ENCODE data around the gene PRKAG1.

DNA sequence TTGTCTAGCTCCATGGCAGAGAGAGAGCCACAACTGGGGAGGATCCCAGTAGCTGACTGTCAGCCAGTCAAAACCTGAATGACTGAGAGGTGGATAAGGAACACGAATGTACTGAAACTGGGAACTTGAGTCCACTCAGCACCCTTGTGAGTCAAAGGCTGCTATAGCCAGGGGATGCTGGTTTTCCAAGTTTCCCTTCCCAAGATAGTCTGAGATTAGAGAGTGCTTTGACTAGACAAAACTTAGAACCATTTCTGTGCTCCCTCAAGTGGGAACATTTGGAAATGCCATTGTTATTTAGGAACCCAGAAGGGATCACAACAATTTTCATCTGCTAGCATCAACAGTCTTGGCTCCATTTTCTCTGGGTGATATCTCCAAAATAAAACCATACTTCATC lies 4.0 kb downstream of the PRKAG1 start:
- TF ChIP-seq, protein P1, sequence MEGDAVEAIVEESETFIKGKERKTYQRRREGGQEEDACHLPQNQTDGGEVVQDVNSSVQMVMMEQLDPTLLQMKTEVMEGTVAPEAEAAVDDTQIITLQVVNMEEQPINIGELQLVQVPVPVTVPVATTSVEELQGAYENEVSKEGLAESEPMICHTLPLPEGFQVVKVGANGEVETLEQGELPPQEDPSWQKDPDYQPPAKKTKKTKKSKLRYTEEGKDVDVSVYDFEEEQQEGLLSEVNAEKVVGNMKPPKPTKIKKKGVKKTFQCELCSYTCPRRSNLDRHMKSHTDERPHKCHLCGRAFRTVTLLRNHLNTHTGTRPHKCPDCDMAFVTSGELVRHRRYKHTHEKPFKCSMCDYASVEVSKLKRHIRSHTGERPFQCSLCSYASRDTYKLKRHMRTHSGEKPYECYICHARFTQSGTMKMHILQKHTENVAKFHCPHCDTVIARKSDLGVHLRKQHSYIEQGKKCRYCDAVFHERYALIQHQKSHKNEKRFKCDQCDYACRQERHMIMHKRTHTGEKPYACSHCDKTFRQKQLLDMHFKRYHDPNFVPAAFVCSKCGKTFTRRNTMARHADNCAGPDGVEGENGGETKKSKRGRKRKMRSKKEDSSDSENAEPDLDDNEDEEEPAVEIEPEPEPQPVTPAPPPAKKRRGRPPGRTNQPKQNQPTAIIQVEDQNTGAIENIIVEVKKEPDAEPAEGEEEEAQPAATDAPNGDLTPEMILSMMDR (IDR thresholded peaks at IDR 0.05) = peak in 5 of 6 experiments; percentile 14 to 40 (median 28)
- TF ChIP-seq POLR2A (IDR thresholded peaks at IDR 0.05) = no peak

All from adrenal gland (tissue), 5 donors.